PFSK-1 (cell line): Measurements from ENCODE around the gene MEOX2.

Experiments used
- FOXP2 ChIP-seq: optimal IDR thresholded peaks from 2 replicates; pipeline ENCODE3; 2011; ENCODE audit warnings: borderline replicate concordance, control low read depth, inconsistent platforms; ENCODE audit not compliant: insufficient read depth; ENCODE audit errors: extremely low read length, extremely low read depth
- POLR2AphosphoS5 ChIP-seq: IDR thresholded peaks from 2 replicates; pipeline ENCODE4 v1.6.1; 2012; ENCODE audit warnings: low read depth, mild to moderate bottlenecking, control low read depth, low read length, moderate library complexity
- REST ChIP-seq, 2 experiments: IDR thresholded peaks; 2 replicates each; pipeline versions ENCODE4 v1.6.1 to v1.8.0; 2011 to 2012; ENCODE audit warnings: low read depth in 2 of 2, low read length in 2 of 2, control low read depth in 1 of 2, inconsistent platforms in 1 of 2, mild to moderate bottlenecking in 1 of 2, moderate library complexity in 1 of 2; ENCODE audit not compliant: insufficient read depth in 1 of 2
- SIN3A ChIP-seq: IDR thresholded peaks from 2 replicates; pipeline ENCODE4 v1.6.1; 2012; ENCODE audit warnings: mild to moderate bottlenecking, low read length, moderate library complexity, borderline replicate concordance; ENCODE audit not compliant: insufficient read depth

GRCh38 chr7:15682751-15683245 lies 3.7 kb downstream of the MEOX2 start:
- TF ChIP-seq REST (IDR thresholded peaks at IDR 0.05; ENCODE audit: insufficient read depth in 1 of 2, low read depth in 2 of 2, low read length in 2 of 2) (no peak), POLR2AphosphoS5 (no peak), SIN3A (no peak), FOXP2 (no peak)
